Measurements from ENCODE around the gene ZNF646. TPM values are rescaled to one million over a fixed set of nuclear protein-coding genes. Genes with fewer than 3 reads are reported as not detected.

The ZNF646 gene
- total and polyA plus RNA-seq, 2 experiments from 2014 or later, result 4.8 to 9.1 TPM

GRCh38 chr16:31105677-31106213 lies 31.5 kb downstream of the ZNF646 start:
- peak overlapping the region; percentile 37 for H3K4me2 ChIP-seq
- H3K4me3 ChIP-seq, result no peak overlapping the region
- H2AFZ ChIP-seq, result no peak overlapping the region
- no peaks in the 10 kb centered on the region for H3K36me3 ChIP-seq (replicated peaks; ENCODE audit: insufficient read depth, low read depth)
- H3K27ac ChIP-seq, result no peak overlapping the region
- no peaks in the 10 kb centered on the region for H3K9me2 ChIP-seq (replicated peaks; ENCODE audit: insufficient read depth)
- no peaks in the 10 kb centered on the region for H3K27me3 ChIP-seq
- TF ChIP-seq CTCF (IDR thresholded peaks at IDR 0.05; ENCODE audit: poor library complexity) (peak; percentile 66), EZH2phosphoT487 (IDR thresholded peaks at IDR 0.05; ENCODE audit: low read depth, severe bottlenecking, unreplicated experiment) (no peak), EZH2 (IDR thresholded peaks at IDR 0.05; ENCODE audit: borderline replicate concordance) (no peak)
- H4K20me1 ChIP-seq (ENCODE audit: insufficient read depth, poor library complexity, severe bottlenecking), result no peaks in the 10 kb centered on the region
- peaks cover 6% of the 10 kb centered on the region for H3K4me1 ChIP-seq (ENCODE audit: insufficient read depth)
- H3K9me3 ChIP-seq (ENCODE audit: low read depth), result no peaks in the 10 kb centered on the region
- peak; percentile 83 for DNase-seq (ENCODE audit: low spot score)
- peaks cover 12% of the 10 kb centered on the region for H3K79me2 ChIP-seq
- WGBS (ENCODE audit: low lambda C conversion rate, missing lambda C conversion rate), result 43% methylated on average over 32 of the region's 33 CpGs

GRCh38 chr16:31106509-31107464 lies 32.6 kb downstream of the ZNF646 start:
- no peaks in the 10 kb centered on the region for H4K20me1 ChIP-seq (ENCODE audit: insufficient read depth, poor library complexity, severe bottlenecking)
- H3K4me3 ChIP-seq, result no peak overlapping the region
- no peak overlapping the region for H3K4me2 ChIP-seq
- peak; percentile 1 for DNase-seq (ENCODE audit: low spot score)
- no peaks in the 10 kb centered on the region for H3K9me2 ChIP-seq (replicated peaks; ENCODE audit: insufficient read depth)
- H2AFZ ChIP-seq, result no peak overlapping the region
- peaks cover 6% of the 10 kb centered on the region for H3K4me1 ChIP-seq (ENCODE audit: insufficient read depth)
- WGBS (ENCODE audit: low lambda C conversion rate, missing lambda C conversion rate), result 95% methylated on average over 28 of the region's 28 CpGs
- H3K36me3 ChIP-seq (replicated peaks; ENCODE audit: insufficient read depth, low read depth), result no peaks in the 10 kb centered on the region
- H3K27me3 ChIP-seq, result no peaks in the 10 kb centered on the region
- no peak overlapping the region for H3K27ac ChIP-seq
- TF ChIP-seq EZH2phosphoT487 (IDR thresholded peaks at IDR 0.05; ENCODE audit: low read depth, severe bottlenecking, unreplicated experiment) (no peak), EZH2 (IDR thresholded peaks at IDR 0.05; ENCODE audit: borderline replicate concordance) (no peak), CTCF (IDR thresholded peaks at IDR 0.05; ENCODE audit: poor library complexity) (no peak)
- peaks cover 12% of the 10 kb centered on the region for H3K79me2 ChIP-seq
- H3K9me3 ChIP-seq (ENCODE audit: low read depth), result no peaks in the 10 kb centered on the region

- peak; percentile 2 for DNase-seq (ENCODE audit: low spot score)
- Histone ChIP-seq H3K9me2 (replicated peaks; ENCODE audit: insufficient read depth) (no peaks in the 10 kb centered on the region), H3K4me3 (no peak overlapping the region), H3K27me3 (no peaks in the 10 kb centered on the region), H4K20me1 (ENCODE audit: insufficient read depth, poor library complexity, severe bottlenecking) (no peaks in the 10 kb centered on the region), H3K79me2 (peaks cover 12% of the 10 kb centered on the region), H3K4me1 (ENCODE audit: insufficient read depth) (peaks cover 6% of the 10 kb centered on the region), H3K27ac (no peak overlapping the region), H2AFZ (peak overlapping the region; percentile 99), H3K36me3 (replicated peaks; ENCODE audit: insufficient read depth, low read depth) (no peaks in the 10 kb centered on the region), H3K9me3 (ENCODE audit: low read depth) (no peaks in the 10 kb centered on the region), H3K4me2 (no peak overlapping the region)
- 91% methylated on average over 6 of the region's 6 CpGs for WGBS (ENCODE audit: low lambda C conversion rate, missing lambda C conversion rate)
- no peak for TF ChIP-seq EZH2 (IDR thresholded peaks at IDR 0.05; ENCODE audit: borderline replicate concordance)
- TF ChIP-seq CTCF (IDR thresholded peaks at IDR 0.05; ENCODE audit: poor library complexity), result no peak
- no peak for TF ChIP-seq EZH2phosphoT487 (IDR thresholded peaks at IDR 0.05; ENCODE audit: low read depth, severe bottlenecking, unreplicated experiment)
Observed at GRCh38 chr16:31107465-31107867, 33.2 kb downstream of the ZNF646 start.
